ENCODE measurements around the gene PHETA1.

- TF ChIP-seq CTCF (IDR thresholded peaks at IDR 0.05): no peak
- no peak for TF ChIP-seq ZFX (IDR thresholded peaks at IDR 0.05; ENCODE audit: borderline replicate concordance)
Measured at GRCh38 chr12:111362687-111363475, 6.0 kb downstream of the PHETA1 start.
